ENCODE results near the gene KRT1. TPM values are rescaled to one million over a fixed set of nuclear protein-coding genes. Genes with fewer than 3 reads are reported as not detected.

KRT1 gene
- total RNA-seq, 1 donor from 2014 or later, result not detected

GRCh38 chr12:52676163-52676562 lies 4.0 kb downstream of the KRT1 start:
- no peak overlapping the region for H3K27ac Mint-ChIP-seq (ENCODE audit: unreplicated experiment)
- H3K36me3 Mint-ChIP-seq (ENCODE audit: low read depth), result no peaks in the 10 kb centered on the region
- no peaks in the 10 kb centered on the region for H3K4me1 Mint-ChIP-seq
- H3K27me3 Mint-ChIP-seq (ENCODE audit: low read depth), result peaks cover 17% of the 10 kb centered on the region
- H3K9me3 Mint-ChIP-seq, result peaks cover 2% of the 10 kb centered on the region
- no peak for DNase-seq (ENCODE audit: low read depth, low spot score)
- no peak overlapping the region for H3K4me3 Mint-ChIP-seq
- no peak for TF ChIP-seq CTCF (conservative IDR thresholded peaks at IDR 0.05)

GRCh38 chr12:52675301-52675701 lies 4.9 kb downstream of the KRT1 start:
- Mint-ChIP-seq H3K4me3 (no peak overlapping the region), H3K9me3 (peaks cover 2% of the 10 kb centered on the region)

GRCh38 chr12:52674433-52674775 lies 5.8 kb downstream of the KRT1 start:
- no peak overlapping the region for H3K27ac Mint-ChIP-seq (ENCODE audit: unreplicated experiment)
- H3K36me3 Mint-ChIP-seq (ENCODE audit: low read depth), result no peaks in the 10 kb centered on the region
- H3K9me3 Mint-ChIP-seq, result peaks cover 2% of the 10 kb centered on the region
- no peaks in the 10 kb centered on the region for H3K4me1 Mint-ChIP-seq
- no peak overlapping the region for H3K4me3 Mint-ChIP-seq
- no peak for TF ChIP-seq CTCF (conservative IDR thresholded peaks at IDR 0.05)
- peaks cover 10% of the 10 kb centered on the region for H3K27me3 Mint-ChIP-seq (ENCODE audit: low read depth)
- no peak for DNase-seq (ENCODE audit: low read depth, low spot score)

More at GRCh38 chr12:52675301-52675701, 4.9 kb downstream of the KRT1 start:
- DNase-seq (ENCODE audit: low read depth, low spot score), result no peak
- Mint-ChIP-seq H3K36me3 (ENCODE audit: low read depth) (no peaks in the 10 kb centered on the region), H3K27ac (ENCODE audit: unreplicated experiment) (no peak overlapping the region), H3K4me1 (no peaks in the 10 kb centered on the region), H3K27me3 (ENCODE audit: low read depth) (peaks cover 14% of the 10 kb centered on the region)
- no peak for TF ChIP-seq CTCF (conservative IDR thresholded peaks at IDR 0.05)

- DNase-seq (ENCODE audit: low read depth, low spot score), result no peak
- Mint-ChIP-seq H3K36me3 (ENCODE audit: low read depth) (no peaks in the 10 kb centered on the region), H3K4me1 (no peaks in the 10 kb centered on the region), H3K27me3 (ENCODE audit: low read depth) (peaks cover 9% of the 10 kb centered on the region), H3K4me3 (no peak overlapping the region), H3K9me3 (peaks cover 2% of the 10 kb centered on the region), H3K27ac (ENCODE audit: unreplicated experiment) (no peak overlapping the region)
- TF ChIP-seq CTCF (conservative IDR thresholded peaks at IDR 0.05), result no peak
Observed at GRCh38 chr12:52673713-52674432, 6.3 kb downstream of the KRT1 start.

- Mint-ChIP-seq H3K4me1 (no peaks in the 10 kb centered on the region), H3K27ac (ENCODE audit: unreplicated experiment) (no peak overlapping the region), H3K4me3 (no peak overlapping the region), H3K36me3 (ENCODE audit: low read depth) (no peaks in the 10 kb centered on the region), H3K27me3 (ENCODE audit: low read depth) (peaks cover 9% of the 10 kb centered on the region), H3K9me3 (peaks cover 2% of the 10 kb centered on the region)
- no peak for DNase-seq (ENCODE audit: low read depth, low spot score)
- TF ChIP-seq CTCF (conservative IDR thresholded peaks at IDR 0.05), result no peak
Observed at GRCh38 chr12:52673217-52673616, 7.0 kb downstream of the KRT1 start.
